ENCODE results near the gene TENM3. TPM values are rescaled to one million over a fixed set of nuclear protein-coding genes. Genes with fewer than 3 reads are reported as not detected.

TENM3 gene
- total and polyA plus RNA-seq, 12 donors: 0.20 to 6.6 (median 3.5) TPM

DNA sequence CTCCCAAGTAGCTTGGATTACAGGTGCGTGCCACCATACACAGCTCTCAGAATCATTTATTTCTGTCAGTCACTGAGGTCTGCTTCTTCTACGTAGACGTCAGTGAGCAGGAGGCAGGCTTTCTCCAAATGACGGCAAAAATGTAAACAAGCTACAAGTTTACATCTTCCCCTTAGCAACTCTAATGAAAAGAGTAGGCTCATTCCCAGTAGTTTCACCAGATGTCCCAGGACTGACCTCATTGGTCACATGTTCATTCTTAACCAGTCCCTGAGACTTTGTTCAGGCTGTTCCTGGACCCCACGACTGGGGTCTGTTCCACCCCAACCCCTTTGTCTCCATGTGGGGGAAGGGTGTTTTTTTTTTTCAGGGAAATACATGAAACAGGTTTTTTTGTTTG lies 67.1 kb downstream of the TENM3 start:
- Histone ChIP-seq H3K4me3 (no peak overlapping the region), H3K4me1 (no peaks in the 10 kb centered on the region), H3K9me3 (peaks cover 0 to 22% (median 14%) of the 10 kb centered on the region in 11 donors), H3K36me3 (no peaks in the 10 kb centered on the region), H3K27me3 (no peaks in the 10 kb centered on the region), H3K27ac (no peak overlapping the region)
- TF ChIP-seq CTCF (IDR thresholded peaks at IDR 0.05): no peak
- 85 to 86% methylated on average over 5 of the region's 5 CpGs for WGBS, 2 donors
- intact Hi-C loops (cut with DNase I): no loop called here
- no peak for ATAC-seq
- no peak for DNase-seq

GRCh38 chr4:182310962-182311361 lies 67.8 kb downstream of the TENM3 start:
- no peak for TF ChIP-seq CTCF (IDR thresholded peaks at IDR 0.05)
- WGBS, 2 donors: 71 to 76% methylated on average over 3 of the region's 3 CpGs

GRCh38 chr4:182314537-182314936 lies 71.3 kb downstream of the TENM3 start:
- Histone ChIP-seq H3K27me3 (no peaks in the 10 kb centered on the region), H3K4me3 (no peak overlapping the region), H3K36me3 (no peaks in the 10 kb centered on the region), H3K9me3 (peaks cover 0 to 33% (median 20%) of the 10 kb centered on the region in 11 donors), H3K27ac (no peak overlapping the region), H3K4me1 (no peaks in the 10 kb centered on the region)
- WGBS, 2 donors: 82 to 84% methylated on average over 2 of the region's 2 CpGs
- DNase-seq (no peak), ATAC-seq (no peak)
- no peak for TF ChIP-seq CTCF (IDR thresholded peaks at IDR 0.05)
- intact Hi-C loops (cut with DNase I): no loop called here

More at GRCh38 chr4:182310962-182311361, 67.8 kb downstream of the TENM3 start:
- no peaks in the 10 kb centered on the region for H3K36me3 ChIP-seq
- H3K4me1 ChIP-seq: no peaks in the 10 kb centered on the region
- no peak overlapping the region for H3K27ac ChIP-seq
- DNase-seq: no peak
- ATAC-seq: no peak
- no peaks in the 10 kb centered on the region for H3K27me3 ChIP-seq
- intact Hi-C loops (cut with DNase I): no loop called here
- H3K4me3 ChIP-seq: no peak overlapping the region
- peaks cover 0 to 27% (median 18%) of the 10 kb centered on the region in 11 donors for H3K9me3 ChIP-seq

DNA sequence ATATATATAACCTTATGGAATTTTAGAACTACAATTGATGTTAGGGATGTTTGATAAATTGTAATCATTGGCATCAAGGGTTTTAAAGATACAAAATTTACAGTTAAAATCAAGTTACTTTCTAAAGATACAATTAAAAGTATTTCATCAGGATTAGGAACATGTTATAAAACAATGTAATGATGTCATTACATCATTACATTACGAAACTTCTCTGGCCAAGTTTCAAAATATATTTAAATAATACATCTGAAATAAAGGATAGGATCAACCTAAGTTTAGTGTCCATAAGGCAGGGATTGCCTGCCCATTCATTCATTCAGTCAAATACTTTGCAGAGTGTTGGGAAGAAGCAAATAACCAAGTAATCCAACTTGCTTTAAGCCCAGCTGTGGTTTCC lies 75.1 kb downstream of the TENM3 start:
- no peaks in the 10 kb centered on the region for H3K4me1 ChIP-seq
- no peak for TF ChIP-seq CTCF (IDR thresholded peaks at IDR 0.05)
- H3K36me3 ChIP-seq: no peaks in the 10 kb centered on the region
- H3K27me3 ChIP-seq: no peaks in the 10 kb centered on the region
- peaks cover 0 to 33% (median 20%) of the 10 kb centered on the region in 11 donors for H3K9me3 ChIP-seq
- no peak overlapping the region for H3K4me3 ChIP-seq
- no peak for DNase-seq
- H3K27ac ChIP-seq: no peak overlapping the region
- ATAC-seq: no peak
- intact Hi-C loops (cut with DNase I): no loop called here
- WGBS, 2 donors: 79 to 83% methylated on average over 1 of the region's 1 CpG
